Mucosa of gallbladder (tissue), 1 donor: ENCODE measurements around the gene ARL15. TPM values are rescaled to one million over a fixed set of nuclear protein-coding genes. Genes with fewer than 3 reads are reported as not detected.

Source experiments
- DNase-seq: peaks from one replicate; pipeline ENCODE4 v3.0.0-alpha.2; 2020; ENCODE audit warnings: low spot score
- total RNA-seq: library from RNA; stranded (reverse); gene quantifications from one replicate; pipeline ENCODE4 v1.2.1, GENCODE V29; 2021
- donor health status: DM: no; HTN: no; CAD: no.

ARL15 gene
- total RNA-seq, 1 donor from 2014 or later, result 30.8 TPM

DNA sequence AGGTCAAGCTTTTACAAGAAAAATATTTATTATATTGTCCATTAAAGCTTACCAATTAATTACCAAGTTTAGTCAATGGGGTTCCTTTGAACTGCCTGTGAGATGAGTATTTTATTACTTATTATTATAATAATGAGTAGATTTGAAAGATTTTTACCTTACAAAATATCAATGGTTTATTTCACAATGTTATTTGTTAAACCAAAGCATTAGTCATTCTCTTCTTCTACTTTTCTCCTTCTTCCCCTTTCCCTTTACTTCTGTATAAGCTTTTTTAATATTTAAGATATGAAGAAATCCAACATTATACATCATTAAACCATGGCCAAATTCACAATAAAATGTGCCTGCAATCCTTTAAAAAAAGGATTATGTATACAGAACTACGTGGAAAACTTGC, 369.5 kb downstream of the ARL15 start:
- no peak for DNase-seq

DNA sequence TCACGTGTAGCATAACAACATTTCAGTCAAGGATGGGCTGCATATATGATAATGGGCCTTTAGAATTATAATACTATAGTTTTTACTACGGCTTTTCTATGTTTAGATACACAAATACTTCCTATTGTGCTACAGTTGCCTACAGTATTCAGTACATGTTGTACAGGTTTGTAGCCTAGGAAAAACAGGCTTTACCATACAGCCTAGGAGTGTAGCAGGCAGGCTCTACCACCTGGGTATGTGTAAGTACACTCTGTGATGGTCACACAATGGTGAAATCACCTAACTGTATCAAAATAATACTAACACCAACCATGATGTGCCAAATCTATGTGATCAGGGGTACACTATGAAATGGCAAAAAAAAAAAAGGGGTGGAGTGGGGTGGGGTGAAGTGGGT, 372.9 kb downstream of the ARL15 start:
- no peak for DNase-seq

DNA sequence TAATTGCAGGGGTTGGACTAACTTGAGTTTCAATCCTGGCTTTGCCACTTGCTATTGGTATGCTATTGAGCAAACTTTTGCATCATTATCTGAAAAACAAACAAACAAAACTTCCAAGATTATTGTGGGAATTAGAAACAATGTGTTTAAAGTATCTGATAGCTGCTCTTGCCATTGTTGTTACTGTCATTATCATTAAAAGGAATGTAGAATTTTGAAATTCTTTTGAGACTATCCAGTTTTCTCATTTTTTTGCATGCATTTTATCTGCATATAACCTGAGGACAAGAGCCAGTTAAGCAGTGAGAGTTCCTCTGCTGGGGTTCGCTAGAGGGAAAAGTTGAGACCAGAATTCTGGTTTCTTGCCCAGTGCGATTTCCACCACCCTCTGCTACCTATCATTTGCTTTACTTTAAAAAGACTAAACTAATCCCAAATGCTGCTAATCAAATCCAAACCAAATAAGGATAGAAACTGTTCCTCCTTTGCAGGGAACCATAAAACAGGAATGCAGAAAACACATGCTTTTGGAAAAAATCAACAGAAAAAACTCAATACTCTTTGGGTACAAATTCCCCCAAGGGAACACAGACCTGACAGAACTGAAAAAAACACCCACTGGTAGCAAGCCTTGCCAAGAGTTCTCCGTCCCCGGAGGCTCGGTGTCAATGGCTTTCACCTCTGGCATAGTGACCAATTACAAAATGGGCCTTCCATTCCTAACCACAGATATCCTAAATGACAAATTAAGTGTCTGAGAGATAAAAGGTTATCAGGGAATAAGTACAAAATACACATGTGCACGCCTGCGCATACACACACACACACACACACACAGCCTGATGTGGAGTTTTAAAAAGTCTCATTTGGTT, 373.7 kb downstream of the ARL15 start:
- no peak for DNase-seq

DNA sequence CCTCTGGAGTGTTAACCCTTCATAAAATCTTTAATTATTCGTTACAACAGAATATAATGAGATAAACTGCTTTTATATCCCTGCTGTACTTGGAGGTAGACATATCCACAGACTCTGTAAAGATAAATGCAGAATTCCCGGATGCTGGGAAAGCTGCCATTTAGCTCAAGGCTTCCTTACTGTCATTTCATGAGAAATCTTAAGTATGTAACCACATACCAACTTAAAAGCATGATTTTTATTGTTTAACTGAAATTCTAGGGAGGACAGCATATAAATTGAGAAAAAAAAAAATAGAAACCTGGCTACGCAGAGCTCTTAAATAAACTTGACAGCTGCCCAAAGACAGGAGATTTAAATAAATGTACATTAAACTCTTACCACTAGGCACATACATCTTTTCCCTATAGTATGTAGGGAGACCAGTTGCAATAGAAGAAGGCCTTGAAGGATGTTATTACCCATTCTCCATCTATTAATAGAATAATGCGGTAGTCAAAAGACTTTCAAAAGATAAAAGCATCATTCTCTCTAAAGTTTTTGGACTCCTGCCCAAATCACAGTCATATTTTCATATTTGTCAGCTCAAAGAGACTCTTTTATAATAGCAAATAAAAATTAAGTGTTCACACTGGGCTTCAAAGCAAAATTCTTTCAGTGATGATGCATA, 376.1 kb downstream of the ARL15 start:
- DNase-seq, result no peak

DNA sequence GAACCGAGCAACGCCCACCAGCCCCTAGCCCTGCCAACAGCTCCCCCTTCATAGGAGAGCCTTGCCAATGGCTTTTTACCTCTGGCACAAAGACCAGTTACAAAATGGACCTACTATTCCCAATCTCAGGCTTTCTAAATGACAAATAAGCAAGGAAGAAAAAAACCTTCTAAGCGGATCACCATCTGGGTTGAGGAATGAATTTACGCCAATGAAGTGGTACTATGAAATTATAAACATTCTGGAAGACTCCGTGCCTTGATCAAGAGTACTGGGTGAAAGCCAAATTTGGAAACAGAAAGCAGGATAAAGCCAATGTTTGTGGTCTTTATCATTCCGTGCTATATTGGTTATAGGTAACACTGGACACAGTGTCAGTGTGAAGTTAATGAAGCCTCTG, 378.0 kb downstream of the ARL15 start:
- no peak for DNase-seq

DNA sequence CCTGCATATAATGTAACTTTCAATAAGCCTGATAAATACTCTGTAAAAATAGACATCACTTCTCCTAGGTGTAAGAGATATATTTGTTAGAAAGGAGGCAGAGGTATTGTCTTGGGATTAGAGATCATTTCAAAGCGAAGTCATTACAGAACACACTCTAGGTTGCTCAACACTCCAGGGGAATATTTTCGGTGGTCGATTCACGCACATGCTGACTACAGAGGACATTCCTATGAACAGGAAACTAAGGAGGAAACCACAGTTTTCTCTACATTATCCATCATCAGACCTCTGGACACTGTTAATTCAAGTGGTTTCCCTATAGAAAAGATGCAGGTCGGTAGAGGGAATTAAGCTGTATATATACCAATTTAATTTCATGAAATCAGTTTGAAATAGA, 379.9 kb downstream of the ARL15 start:
- no peak for DNase-seq

DNA sequence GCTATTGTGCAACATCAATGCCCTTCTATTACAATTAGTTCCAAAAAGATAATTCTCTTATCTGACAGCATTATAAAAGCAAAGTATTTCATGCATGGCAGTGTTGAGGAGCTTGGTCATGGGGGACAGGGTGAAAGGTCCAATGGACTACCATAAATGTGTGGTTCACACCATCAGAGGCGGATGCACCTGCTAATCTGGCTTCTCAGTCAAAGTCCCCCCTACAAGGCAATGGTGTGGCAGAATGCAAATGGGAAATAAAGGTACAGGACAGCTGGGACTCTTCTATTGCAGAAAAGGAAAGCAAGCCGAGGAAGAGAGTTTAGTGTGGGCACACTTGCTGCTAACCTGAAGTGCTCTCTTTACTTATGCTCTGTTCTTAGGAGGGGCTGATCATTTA, 380.8 kb downstream of the ARL15 start:
- no peak for DNase-seq

DNA sequence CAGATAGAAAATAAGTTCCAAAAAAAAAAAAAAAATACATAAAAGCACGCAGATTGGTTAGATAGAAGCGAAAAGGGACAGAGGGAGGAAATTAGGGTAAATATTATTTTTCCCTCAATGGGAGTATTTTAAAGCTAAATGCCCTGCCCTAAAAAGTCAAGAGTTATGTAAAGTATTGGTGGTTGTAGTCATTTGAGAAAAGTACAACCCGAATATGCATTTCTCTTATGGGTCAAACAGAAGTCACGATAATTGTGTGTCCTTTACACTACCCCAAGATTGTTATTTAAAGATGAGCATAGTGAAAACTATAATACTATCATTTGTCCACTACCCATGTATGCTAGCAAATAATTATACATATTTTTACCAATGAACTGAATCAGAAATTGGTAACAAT, 381.2 kb downstream of the ARL15 start:
- no peak for DNase-seq

DNA sequence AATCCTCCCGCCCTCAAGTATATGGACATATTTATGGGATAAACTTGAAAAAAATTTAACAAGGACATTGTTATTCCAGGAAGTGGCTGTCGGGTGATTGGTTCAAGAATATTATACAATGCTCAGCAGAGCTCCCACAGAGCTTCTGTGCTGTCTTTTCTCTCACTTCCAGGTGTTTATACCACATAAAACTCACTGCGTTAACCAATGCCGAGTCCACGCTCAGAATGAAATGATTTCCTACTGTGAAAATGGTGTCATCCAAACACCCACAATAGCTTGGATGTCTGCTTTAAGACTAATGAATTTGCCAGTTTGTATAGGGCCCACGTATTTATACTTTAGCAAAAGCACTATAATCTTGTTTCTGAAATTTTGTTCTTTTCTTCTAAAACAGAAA, 381.7 kb downstream of the ARL15 start:
- no peak for DNase-seq

DNA sequence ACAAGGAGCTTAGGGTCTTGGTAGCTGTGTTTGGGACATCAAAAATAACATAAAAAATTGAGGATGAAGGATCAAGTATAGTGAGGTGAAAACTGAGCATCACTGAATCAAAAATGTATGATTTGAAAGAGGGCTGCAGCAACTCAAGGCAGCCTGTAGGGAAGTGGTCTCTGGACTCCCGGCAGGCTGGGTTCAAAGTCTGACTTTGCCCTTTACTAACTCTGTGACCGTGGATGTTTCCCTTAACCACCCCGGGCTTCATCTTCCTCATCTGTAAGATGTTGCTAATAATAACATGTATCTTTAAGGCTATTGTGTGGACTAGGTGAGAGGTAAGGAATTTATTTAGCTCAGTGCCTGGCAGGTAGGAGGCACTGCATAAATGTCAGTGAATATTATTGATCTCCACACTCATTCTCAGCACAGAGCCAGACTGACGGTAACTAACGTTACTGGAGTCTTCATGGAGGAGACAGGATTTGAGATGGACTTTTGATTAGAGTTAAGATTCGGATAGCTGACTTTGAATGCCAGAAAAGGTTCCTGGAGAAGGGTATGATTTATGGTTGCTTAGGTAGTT, 382.6 kb downstream of the ARL15 start:
- no peak for DNase-seq

DNA sequence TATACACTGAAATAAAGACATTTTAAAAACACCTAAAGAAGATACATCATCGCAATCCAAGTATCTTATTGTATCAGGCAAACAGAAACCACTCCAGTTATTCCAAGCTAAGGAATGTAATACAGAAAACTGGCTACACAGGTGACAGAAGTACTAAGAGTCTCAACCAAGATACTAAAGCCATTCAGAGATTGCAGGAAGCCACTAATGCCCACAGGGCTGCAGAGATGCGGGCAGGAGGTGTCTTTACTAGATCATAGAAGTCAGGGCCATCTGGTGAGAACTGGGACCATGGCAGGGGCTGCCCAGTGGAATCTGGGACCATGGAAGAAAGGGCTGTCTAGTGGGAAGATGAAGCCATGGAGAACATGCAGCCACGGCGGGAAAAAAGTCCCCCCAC, 384.3 kb downstream of the ARL15 start:
- DNase-seq, result no peak

DNA sequence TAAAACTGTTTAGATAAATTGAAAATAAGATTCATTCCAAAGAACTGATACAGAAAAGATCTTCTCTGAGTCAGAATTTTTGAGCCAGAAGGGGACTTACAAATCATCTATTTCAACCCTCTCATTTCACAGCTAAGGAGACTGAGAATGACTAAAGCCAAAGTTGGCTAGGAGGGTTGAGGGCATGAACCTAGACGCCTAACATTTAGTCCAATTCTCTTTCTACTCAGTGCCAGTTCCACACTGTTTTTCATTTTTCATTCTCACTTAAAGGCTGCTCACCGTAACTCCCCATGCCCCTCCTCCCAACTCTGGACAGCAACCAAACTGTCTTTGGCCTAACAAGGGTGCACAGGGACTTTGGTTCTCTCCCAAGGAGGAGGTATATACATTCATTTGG, 386.0 kb downstream of the ARL15 start:
- DNase-seq, result no peak

DNA sequence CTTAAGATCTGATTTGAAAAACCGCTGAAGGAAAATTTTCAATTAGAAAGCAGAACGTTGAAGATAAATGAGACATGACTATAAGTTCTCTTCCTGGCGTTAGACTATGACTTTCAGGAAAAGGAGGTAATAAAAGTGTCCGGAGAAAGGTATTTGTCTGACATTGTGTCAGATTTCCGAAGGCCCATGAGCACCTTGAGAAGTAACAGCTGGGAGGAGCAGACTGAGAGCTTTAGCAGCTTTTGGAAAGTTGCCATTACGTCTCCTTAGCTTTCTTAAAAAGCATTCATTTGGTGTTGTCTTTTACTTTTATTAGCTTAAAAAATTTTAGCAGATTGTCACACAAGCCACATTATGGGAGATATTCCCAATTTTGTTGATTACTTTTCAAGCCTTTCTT, 386.4 kb downstream of the ARL15 start:
- no peak for DNase-seq

DNA sequence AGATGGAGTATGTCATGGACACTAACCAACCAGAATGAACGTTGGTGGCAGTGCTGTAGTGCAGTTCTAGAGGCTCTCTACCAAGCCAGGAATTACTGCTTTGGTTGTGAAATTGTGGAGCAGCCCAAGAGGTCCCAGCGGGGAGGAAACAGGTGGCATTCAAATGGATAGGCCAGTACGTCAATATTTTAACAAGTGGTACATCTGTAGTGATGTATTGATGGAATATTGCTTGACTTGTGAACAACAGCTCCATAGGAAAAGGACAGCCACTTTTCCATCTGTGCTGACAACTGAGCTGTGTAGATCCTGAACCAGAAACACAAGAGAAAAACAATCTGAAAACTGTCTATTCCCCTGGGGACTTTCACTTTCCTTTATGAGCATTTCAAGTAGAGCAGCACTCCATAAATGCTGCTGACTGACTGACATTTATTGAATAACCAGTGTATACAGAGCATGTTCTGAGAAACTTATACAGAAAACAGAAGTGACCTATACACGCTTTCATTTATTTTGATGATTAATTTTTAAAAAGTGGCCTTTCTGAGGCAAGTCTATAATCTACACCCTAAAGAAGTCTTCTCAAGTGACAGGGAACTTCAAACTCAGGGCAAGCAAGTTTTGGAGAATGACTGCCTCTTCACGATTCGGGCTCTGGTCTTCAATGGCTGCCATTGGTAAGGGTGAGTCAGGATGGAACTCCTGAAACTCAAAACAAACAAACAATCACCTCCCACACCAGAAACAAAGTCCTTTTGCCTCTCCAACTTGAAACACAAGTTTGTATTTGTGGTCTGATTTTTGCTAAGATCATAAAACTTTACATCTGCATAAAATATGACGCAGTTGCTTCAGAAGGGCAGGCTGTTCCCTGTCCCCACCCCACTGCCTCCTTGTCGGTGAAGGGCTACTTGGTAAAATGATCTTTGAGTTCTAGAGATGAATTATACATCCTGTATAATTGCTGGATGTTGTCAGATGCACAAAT, 387.6 kb downstream of the ARL15 start:
- no peak for DNase-seq

DNA sequence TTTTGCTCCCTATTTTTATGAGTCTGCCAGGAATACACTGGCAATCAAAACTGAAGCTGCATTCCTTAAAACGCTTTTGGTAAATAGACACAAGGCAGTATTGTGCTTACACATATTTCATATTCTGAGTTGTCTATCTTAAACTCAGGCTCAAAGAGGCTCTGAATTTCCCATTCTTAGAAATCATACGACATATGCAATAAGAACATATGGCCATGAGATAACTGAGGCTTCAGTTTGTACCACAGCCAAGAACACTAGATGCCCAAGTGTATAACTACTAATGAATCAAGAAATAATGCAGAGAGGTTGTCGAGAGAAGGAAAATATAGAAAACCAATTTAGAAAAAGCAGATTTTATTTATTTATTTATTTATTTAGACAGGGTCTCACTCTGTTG, 392.5 kb downstream of the ARL15 start:
- DNase-seq, result no peak

DNA sequence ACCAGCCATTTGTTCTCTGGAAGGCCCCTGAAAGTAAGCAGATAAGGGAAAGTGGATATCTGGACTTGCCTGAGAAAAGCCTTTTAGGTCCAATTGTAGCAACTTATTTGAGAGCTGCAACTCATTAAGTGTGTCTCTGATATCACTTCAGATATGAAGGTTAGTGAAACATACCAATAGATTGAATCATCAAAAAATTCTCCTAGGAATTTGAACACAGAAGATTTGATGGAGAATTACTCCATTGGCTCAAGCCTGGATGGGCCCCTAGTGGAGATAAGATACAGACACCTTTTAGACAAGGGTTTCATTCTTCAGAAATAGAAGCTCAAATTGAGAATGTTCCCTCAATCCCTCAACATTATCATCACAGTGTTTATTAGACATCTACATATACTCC, 393.3 kb downstream of the ARL15 start:
- DNase-seq, result no peak

DNA sequence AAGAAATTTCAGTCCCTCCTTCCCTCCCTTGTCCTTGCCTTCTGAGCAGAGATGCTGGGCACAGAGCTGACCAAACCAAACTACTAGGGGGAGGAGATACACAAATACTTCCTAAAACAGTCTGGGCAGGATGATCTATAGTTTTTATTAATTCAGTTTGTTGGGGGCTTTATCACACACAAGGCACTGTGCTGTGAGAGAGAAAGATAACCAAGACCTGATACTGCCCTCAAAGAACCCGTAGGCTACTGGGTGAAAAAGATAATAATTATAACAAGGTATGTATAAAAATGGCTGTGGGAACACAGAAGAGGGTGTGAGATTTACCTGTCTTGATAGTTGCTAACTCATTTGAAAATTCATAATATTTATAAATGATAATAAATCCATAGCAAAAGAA, 395.3 kb downstream of the ARL15 start:
- DNase-seq, result no peak

DNA sequence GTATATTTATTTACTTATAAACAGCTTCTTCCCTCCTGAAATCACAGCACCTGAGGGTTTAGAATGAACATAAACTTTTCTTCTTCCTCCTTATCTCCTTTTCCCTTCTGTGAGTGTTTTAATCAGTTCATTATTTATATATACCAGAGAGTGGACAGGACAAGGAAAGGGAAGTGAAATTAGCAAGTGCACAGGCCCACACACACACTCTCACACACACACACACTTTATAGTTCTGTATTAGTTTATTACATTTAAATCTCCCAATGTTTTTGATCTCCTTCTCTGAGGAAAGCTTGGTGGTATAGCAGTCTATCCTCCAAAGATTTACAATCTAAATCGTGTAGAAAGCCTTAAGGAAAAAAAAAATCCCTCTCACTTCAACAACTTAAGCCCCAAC, 396.4 kb downstream of the ARL15 start:
- DNase-seq, result no peak

DNA sequence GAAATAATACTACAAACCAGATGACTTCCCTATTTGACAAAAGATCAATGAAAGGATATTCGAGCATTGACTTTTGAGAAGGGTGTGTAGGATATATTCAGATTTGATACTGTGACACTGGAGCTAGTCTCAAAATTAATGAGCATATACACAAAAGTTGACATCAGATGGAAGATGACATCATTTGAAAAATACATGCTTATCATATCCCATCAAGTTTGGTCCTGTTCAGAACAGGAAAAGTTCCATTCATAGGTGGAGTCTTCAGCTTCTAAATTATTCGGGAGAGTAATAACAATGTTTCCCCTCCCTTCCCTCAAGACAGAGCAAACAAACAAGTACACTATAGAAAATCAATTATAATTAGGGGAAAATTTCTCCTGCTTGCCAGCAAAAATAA, 401.6 kb downstream of the ARL15 start:
- DNase-seq, result no peak

DNA sequence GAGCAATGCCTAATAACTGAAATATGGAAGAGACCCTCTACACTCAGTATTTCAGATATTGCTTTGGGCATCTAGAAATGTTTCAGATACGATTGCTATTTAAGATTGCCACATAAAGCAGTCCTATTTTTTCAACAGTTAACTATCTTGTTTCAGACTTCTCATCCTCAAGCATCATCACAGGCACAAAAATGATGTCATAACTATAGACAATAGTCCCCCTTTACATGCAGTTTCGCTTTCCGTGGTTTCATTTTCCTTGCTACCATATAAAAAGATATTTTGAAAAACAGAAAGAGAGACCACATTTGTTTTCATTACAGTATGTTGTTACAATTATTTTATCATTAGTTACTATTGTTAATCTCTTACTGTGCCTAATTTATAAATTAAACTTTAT, 402.5 kb downstream of the ARL15 start:
- no peak for DNase-seq

DNA sequence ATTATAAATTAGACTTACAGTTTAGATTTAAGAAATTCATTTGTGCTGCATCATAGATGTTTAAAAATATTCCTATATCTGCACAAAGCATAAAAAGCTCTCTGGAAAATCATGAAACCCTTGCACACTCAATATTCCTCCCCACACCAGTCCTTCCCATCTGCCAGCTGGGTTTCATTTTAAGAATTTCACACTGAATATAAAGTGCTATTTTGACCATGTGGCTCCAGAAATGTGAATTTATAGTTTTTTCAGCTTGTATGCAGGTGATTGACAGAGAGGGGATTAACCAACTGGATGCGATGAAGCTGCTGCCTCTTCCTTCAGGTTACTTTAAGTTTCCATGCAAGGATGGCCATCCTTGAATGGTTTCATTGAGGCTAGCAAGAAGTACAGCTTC, 403.6 kb downstream of the ARL15 start:
- DNase-seq, result no peak
